NCI-H2171 (cell line): ENCODE measurements around the gene DENND1A.
"Not testable (repeated sequence)": the region's sequence is repeated elsewhere in the genome, so short reads cannot be mapped to it uniquely, and the experiment has no call there.

ENCODE experiments used
- DNase-seq: peaks from one replicate; lab custom pipeline; 2025; lab: John Stamatoyannopoulos, UW

Gene DENND1A

DNA sequence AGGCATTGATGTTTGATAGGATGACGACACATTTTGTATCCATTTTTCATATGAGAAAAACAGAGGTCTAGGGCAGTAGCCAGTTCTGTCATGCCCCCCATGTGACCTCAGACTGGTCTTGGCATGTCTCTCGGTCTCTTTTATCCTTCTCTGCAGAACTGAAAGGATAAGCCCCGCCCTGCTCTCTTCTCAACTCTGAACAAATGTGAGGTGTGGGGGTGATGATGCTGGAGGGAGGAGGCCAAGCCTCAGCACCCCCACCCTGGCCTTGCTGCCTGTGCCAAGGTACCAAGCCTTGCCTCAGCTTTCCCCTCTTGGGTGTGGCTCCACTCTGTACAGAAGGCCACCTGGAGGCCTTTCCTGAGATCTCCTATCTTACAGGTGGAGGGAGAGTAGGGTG, 593.5 kb downstream of the DENND1A start:
- no peak for DNase-seq

DNA sequence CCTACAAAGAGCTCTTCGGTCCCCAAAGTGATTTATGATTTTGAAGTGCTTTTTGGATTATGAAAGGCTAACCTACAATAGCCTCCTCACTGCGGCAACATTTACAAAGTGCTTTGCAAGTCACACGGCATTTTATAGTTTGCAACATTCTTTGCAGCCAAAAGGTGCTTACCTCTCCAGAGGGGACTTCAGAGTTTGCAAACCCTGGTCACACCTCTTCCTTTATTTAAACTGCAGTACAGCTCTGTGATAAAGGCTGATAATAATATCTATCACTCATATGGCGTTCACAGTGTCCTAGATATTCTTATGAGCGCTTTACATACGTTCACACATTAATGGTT, 594.0 kb downstream of the DENND1A start:
- no peak for DNase-seq

DNA sequence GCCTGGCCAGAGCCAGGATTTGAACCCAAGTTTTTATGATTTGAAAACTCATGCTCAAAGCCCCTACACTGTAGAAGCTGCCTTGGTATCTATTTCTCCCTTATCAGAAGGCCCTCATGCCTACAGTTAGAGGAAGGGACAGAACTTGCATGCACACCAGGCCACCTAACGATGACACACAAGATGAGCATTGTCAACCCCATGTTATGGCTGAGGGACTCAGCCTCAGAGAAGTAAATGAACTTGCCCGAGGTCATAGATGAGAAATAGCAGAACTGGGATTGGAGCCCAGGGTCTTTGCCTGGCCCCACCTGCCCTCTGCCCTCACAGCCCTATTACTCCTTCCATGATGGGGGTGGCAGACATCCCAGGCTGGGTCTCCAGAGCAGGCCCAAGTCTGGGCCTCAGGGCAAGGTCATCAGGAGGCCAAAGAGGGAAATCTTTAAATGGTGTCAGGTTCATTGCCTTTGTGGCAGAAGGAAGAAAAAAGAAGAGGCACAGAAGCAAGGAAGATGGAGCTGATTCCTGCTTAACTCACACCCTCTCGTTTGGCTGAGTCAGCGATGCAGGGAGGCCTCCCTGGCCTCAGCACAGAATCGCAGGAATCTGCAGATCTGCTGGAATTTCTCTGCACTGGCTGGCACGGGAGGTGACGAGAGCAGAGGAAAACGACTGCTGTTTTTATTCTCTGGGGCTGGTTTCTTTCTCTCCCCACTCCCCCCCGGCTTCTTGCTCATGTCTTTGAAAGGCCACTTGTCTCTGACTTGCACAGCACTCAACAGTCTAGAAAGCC, 594.5 kb downstream of the DENND1A start:
- DNase-seq: no peak

DNA sequence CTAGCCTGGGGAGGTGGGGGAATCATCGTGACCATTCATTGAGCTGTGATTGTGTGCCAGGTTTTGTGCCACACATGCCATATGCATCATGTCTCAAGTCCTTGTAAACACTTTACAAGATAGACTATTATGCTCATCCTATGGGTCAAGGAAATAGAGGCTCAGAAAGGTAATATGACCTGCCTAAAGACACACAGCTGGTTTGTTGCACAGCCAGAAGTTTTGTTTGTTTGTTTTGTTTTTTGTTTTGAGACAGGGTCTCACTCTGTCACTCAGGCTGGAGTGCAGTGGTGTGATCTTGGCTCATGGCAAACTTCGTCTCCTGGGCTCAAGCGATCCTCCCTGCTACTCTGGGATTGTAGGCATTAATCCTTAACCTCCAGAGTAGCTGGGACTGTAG, 595.3 kb downstream of the DENND1A start:
- DNase-seq: no peak

DNA sequence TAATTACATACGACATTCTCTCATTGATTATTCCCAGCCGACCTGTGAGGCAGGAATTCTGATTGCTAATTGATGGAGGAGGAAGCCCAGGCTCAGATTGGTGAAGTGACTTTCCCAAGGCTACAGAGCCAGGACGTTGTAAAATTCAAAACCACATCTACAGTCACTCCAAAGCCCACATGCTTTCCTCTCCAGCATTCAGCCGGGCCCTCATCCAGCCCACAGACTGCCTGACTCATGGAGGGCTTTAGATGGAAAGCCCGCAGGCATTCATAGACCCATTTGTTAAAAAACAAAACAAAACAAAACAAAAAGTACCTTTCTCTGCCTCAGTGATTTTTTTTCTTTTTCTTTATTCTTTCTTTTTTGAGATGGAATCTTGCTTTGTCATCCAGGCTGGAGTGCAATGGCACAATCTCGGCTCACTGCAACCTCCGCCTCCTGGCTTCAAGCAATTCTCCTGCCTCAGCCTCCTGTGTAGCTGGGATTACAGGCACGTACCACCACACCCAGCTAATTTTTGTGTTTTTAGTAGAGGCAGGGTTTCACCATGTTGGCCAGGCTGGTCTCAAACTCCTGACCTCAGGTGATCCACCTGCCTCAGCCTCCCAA, 596.8 kb downstream of the DENND1A start:
- not testable (repeated sequence) for DNase-seq

DNA sequence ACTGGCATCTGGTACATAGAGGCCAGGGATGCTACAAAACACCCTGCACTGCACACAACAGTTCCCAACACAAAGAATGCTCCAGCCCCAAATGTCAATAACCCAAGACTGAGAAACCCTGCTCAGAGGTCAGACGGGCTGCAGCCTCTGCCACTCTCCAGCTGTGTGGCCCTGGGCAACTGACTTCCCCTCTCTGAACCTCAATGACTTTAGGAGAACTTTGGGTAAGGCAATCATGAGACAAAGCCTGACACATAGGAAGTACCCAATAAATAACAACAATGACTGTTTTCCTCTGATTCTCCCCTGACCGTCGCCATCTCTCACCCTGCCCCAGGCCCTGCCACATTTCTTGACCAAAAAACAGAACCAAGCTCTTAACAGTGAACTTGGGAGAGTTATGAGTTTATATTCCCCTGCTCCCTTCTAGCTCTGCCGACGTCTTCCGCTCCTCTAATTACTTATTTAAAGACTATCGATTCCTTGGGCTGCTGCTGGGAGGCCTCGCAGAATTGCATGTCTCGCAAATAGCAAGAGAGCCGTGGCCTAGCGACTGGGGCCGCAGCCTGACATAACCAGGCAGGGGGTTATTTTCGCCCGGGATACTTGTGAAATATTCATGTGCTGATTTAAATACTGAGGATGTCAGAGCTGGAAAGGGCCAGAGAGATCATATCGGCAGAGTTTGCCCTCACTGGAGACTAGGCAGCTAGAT, 598.4 kb downstream of the DENND1A start:
- DNase-seq: no peak
